Measurements from ENCODE around the gene VKORC1. TPM values are rescaled to one million over a fixed set of nuclear protein-coding genes. Genes with fewer than 3 reads are reported as not detected.

The VKORC1 gene
- polyA plus RNA-seq, 1 of the 3 experiments (the other 2 are of a cell fraction) = 434 TPM

DNA sequence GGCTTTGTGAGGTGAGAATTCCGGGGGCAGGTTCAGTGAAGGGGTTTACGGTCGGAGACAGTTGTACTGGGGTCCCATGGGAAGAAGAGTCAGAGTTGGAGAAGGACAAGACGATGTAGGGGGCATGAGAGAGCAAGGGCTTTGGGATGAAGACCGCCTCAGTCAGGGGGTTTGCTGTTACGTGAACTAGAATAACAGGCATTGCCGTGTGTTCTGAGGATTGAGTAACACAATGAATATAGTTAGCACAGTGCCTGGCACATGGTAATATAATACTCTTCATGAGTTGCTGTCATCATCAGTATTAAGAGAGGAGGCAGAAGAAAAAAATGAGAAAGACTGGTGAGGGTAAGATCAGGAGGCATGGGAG, 19.8 kb downstream of the VKORC1 start:
- H4K20me1 ChIP-seq (ENCODE audit: insufficient read depth) = 0 out of 2 replicates have a peak, but pooled peaks cover 4% of the 10 kb centered on the region
- peak overlapping the region; percentile 93 for H3K4me2 ChIP-seq
- ChIA-PET CTCF (interaction anchor here (1.5 to 4.3 kb wide), 3 partner anchors 46 to 90 kb away, joined by 6 to 19 read pairs (median 7); partner anchors contain the start of gene HSD3B7), POLR2A (interaction anchor here (1.0 to 2.7 kb wide), 9 partner anchors 10 to 386 kb away, joined by 3 to 22 read pairs (median 9); partner anchors contain the start of genes FUS and KAT8)
- peaks cover 5 to 14% of the 10 kb centered on the region in 2 experiments; a peak in 3 of 4 replicates for H3K4me1 ChIP-seq (ENCODE audit: control insufficient read depth in 1 of 2, insufficient read depth in 2 of 2, low read depth in 1 of 2, low read length in 1 of 2)
- 10% methylated on average over 7 of the region's 7 CpGs for WGBS (ENCODE audit: low lambda C conversion rate)
- peak overlapping the region; percentile 90 to 95 for H3K4me3 ChIP-seq (ENCODE audit: low read depth in 2 of 2, low read length in 1 of 2)
- H3K27ac ChIP-seq (ENCODE audit: low read depth in 2 of 2, low read length in 1 of 2) = peak overlapping the region; percentile 94 to 95
- H3K36me3 ChIP-seq (replicated peaks in 1 of 2; ENCODE audit: control insufficient read depth in 1 of 2, insufficient read depth in 2 of 2, low read length in 1 of 2) = peaks cover 18 to 39% of the 10 kb centered on the region in 2 experiments
- H3K9me2 ChIP-seq = no peaks in the 10 kb centered on the region
- no peaks in the 10 kb centered on the region for H3K9me3 ChIP-seq
- no peak for DNase-seq
- peaks cover 7% of the 10 kb centered on the region for H3F3A ChIP-seq (replicated peaks; ENCODE audit: insufficient read depth)
- peaks cover 88% of the 10 kb centered on the region for H3K79me2 ChIP-seq (ENCODE audit: insufficient read depth)
- H2AFZ ChIP-seq (ENCODE audit: low read depth) = peak overlapping the region; percentile 69
- no peaks in the 10 kb centered on the region for H3K27me3 ChIP-seq (ENCODE audit: insufficient read depth)
- peak overlapping the region; percentile 95 for H3K9ac ChIP-seq
- TF ChIP-seq CHD2 (IDR thresholded peaks at IDR 0.05; ENCODE audit: low read length, partially characterized antibody) = no peak
- no peak for TF ChIP-seq SMC3 (IDR thresholded peaks at IDR 0.05; ENCODE audit: low read depth, low read length)
- no peak for TF ChIP-seq MEF2A (IDR thresholded peaks at IDR 0.05; ENCODE audit: borderline replicate concordance, low read depth)
- 0 out of 2 replicates have a peak, but pooled peaks have one; percentile 8 for TF ChIP-seq RAD21 (IDR thresholded peaks at IDR 0.05; ENCODE audit: low read length)
- no peak for TF ChIP-seq FOXM1 (IDR thresholded peaks at IDR 0.05; ENCODE audit: low read depth)
- TF ChIP-seq TEAD4 (IDR thresholded peaks at IDR 0.05; ENCODE audit: borderline replicate concordance, insufficient read depth) = no peak
- no peak for TF ChIP-seq ELF1 (IDR thresholded peaks at IDR 0.05)
- TF ChIP-seq, protein P1, sequence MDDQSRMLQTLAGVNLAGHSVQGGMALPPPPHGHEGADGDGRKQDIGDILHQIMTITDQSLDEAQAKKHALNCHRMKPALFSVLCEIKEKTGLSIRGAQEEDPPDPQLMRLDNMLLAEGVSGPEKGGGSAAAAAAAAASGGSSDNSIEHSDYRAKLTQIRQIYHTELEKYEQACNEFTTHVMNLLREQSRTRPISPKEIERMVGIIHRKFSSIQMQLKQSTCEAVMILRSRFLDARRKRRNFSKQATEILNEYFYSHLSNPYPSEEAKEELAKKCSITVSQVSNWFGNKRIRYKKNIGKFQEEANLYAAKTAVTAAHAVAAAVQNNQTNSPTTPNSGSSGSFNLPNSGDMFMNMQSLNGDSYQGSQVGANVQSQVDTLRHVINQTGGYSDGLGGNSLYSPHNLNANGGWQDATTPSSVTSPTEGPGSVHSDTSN (IDR thresholded peaks at IDR 0.05) = no peak

DNA sequence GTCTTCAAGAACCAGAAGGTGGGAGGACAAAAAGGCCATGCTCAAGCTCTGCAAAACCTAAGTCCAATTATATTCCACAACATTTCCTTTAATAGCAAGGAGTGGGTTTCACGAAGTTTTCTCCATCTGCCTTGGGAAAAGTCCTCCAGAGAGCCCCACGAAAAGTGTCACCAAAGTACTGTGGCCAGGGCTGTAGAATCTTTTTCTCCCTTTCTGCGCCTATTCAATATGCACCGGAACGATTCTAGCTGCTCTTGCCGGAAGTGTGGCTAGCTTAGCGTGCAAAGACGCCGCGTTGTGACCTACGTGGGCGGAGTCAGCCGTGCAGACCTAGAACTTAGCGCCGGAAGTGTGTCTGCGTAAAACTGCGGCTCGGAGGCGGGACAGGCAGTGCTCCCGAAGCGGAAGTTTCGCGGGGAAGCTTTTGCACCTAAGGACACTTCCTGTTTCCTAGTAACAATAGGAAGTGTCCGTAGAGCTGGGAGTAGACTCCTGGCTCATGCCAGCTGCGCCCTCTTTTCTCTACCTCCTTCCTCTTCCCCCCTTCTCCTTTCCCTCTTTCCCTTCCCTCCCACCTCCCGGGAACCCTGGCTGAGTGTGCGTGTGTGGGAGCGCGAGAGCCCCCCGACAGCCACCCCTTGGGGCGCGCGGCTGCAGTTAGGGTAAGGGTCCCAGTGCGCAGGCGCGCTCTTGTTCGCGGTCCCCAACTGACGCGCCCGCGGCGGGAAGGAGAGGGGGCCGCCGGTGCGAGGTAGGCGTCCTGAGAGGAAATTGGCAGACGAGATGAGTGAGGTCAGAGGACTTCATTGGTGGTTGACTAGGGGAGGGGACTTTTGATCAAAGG, 20.4 kb downstream of the VKORC1 start, which contains the start of the genes ZNF646 and ZNF668:
ZNF646 (plus strand) TSS at position 453 of the 844 bp plus-strand sequence. CDS start 1,903 bp downstream, outside the sequence.
ZNF668 (minus strand) TSS at position 271 of the 844 bp plus-strand sequence. CDS start 9,781 bp downstream, outside the sequence.
- Histone ChIP-seq H2AFZ (ENCODE audit: low read depth) (peak within 1 kb of the TSS; percentile 83), H3K4me2 (peak within 1 kb of the TSS; percentile 93), H3K9ac (peak within 1 kb of the TSS; percentile 95), H3K27me3 (ENCODE audit: insufficient read depth) (no peaks in the 10 kb centered on the region), H3K36me3 (replicated peaks in 1 of 2; ENCODE audit: control insufficient read depth in 1 of 2, insufficient read depth in 2 of 2, low read length in 1 of 2) (peaks cover 16 to 33% of the 10 kb centered on the region in 2 experiments), H3F3A (replicated peaks; ENCODE audit: insufficient read depth) (peaks cover 7% of the 10 kb centered on the region), H4K20me1 (ENCODE audit: insufficient read depth) (0 out of 2 replicates have a peak, but pooled peaks cover 4% of the 10 kb centered on the region), H3K79me2 (ENCODE audit: insufficient read depth) (peaks cover 89% of the 10 kb centered on the region), H3K9me2 (no peaks in the 10 kb centered on the region), H3K4me1 (ENCODE audit: control insufficient read depth in 1 of 2, insufficient read depth in 2 of 2, low read depth in 1 of 2, low read length in 1 of 2) (peaks cover 5 to 14% of the 10 kb centered on the region in 2 experiments; a peak in 3 of 4 replicates), H3K4me3 (ENCODE audit: low read depth in 2 of 2, low read length in 1 of 2) (peak within 1 kb of the TSS; percentile 90 to 95), H3K9me3 (no peaks in the 10 kb centered on the region), H3K27ac (ENCODE audit: low read depth in 2 of 2, low read length in 1 of 2) (peak within 1 kb of the TSS; percentile 94 to 95)
- under 1% methylated on average over 48 of the region's 48 CpGs for WGBS (ENCODE audit: low lambda C conversion rate)
- POLR2A ChIA-PET = interaction anchor here (0.6 to 2.7 kb wide), 17 partner anchors 10 to 386 kb away, joined by 3 to 22 read pairs (median 5); partner anchors contain the start of genes FUS, HSD3B7, KAT8 and PRSS53
- DNase-seq = peak; percentile 92
- CTCF ChIA-PET = interaction anchor here (1.5 to 4.3 kb wide), 4 partner anchors 47 to 120 kb away, joined by 6 to 19 read pairs (median 6); partner anchors contain the start of gene HSD3B7
- TF ChIP-seq FOSL2 (IDR thresholded peaks at IDR 0.05; ENCODE audit: borderline replicate concordance, low read depth) = peak; percentile 6; the same call in 1 of the 2 replicates
- TF ChIP-seq, protein P2, sequence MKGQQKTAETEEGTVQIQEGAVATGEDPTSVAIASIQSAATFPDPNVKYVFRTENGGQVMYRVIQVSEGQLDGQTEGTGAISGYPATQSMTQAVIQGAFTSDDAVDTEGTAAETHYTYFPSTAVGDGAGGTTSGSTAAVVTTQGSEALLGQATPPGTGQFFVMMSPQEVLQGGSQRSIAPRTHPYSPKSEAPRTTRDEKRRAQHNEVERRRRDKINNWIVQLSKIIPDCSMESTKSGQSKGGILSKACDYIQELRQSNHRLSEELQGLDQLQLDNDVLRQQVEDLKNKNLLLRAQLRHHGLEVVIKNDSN (IDR thresholded peaks at IDR 0.05; ENCODE audit: borderline replicate concordance, low read depth) = no peak
- peak; percentile 99 for TF ChIP-seq GABPA (IDR thresholded peaks at IDR 0.05; ENCODE audit: low read depth)
- peak; percentile 94 for TF ChIP-seq POLR2AphosphoS5 (IDR thresholded peaks at IDR 0.05; ENCODE audit: low read depth, low read length)
- TF ChIP-seq, protein P3, sequence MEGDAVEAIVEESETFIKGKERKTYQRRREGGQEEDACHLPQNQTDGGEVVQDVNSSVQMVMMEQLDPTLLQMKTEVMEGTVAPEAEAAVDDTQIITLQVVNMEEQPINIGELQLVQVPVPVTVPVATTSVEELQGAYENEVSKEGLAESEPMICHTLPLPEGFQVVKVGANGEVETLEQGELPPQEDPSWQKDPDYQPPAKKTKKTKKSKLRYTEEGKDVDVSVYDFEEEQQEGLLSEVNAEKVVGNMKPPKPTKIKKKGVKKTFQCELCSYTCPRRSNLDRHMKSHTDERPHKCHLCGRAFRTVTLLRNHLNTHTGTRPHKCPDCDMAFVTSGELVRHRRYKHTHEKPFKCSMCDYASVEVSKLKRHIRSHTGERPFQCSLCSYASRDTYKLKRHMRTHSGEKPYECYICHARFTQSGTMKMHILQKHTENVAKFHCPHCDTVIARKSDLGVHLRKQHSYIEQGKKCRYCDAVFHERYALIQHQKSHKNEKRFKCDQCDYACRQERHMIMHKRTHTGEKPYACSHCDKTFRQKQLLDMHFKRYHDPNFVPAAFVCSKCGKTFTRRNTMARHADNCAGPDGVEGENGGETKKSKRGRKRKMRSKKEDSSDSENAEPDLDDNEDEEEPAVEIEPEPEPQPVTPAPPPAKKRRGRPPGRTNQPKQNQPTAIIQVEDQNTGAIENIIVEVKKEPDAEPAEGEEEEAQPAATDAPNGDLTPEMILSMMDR (IDR thresholded peaks at IDR 0.05) = no peak; the same call in 1 of the 2 replicates
- TF ChIP-seq SIN3A (IDR thresholded peaks at IDR 0.05; ENCODE audit: borderline replicate concordance, low read depth, low read length) = peak; percentile 91; the same call in 1 of the 2 replicates
- TF ChIP-seq NFIC (IDR thresholded peaks at IDR 0.05; ENCODE audit: borderline replicate concordance) = 0 out of 2 replicates have a peak, but pooled peaks have one; percentile 14
- peak in 1 of 2 experiments; percentile 13; a peak in 1 of 4 replicates for TF ChIP-seq EP300 (IDR thresholded peaks at IDR 0.05; ENCODE audit: borderline replicate concordance in 1 of 2, low read depth in 1 of 2, low read length in 1 of 2)
- TF ChIP-seq, protein P4, sequence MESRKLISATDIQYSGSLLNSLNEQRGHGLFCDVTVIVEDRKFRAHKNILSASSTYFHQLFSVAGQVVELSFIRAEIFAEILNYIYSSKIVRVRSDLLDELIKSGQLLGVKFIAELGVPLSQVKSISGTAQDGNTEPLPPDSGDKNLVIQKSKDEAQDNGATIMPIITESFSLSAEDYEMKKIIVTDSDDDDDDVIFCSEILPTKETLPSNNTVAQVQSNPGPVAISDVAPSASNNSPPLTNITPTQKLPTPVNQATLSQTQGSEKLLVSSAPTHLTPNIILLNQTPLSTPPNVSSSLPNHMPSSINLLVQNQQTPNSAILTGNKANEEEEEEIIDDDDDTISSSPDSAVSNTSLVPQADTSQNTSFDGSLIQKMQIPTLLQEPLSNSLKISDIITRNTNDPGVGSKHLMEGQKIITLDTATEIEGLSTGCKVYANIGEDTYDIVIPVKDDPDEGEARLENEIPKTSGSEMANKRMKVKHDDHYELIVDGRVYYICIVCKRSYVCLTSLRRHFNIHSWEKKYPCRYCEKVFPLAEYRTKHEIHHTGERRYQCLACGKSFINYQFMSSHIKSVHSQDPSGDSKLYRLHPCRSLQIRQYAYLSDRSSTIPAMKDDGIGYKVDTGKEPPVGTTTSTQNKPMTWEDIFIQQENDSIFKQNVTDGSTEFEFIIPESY (IDR thresholded peaks at IDR 0.05; ENCODE audit: borderline replicate concordance, low read depth) = peak; percentile 47; the same call in 1 of the 2 replicates
- TF ChIP-seq SMC3 (IDR thresholded peaks at IDR 0.05; ENCODE audit: low read depth, low read length) = no peak
- peak; percentile 86 for TF ChIP-seq MXI1 (IDR thresholded peaks at IDR 0.05; ENCODE audit: low read depth, low read length)
- TF ChIP-seq TAF1 (IDR thresholded peaks at IDR 0.05; ENCODE audit: borderline replicate concordance, low read depth, low read length) = peak; percentile 75; the same call in 1 of the 2 replicates

Measured in SK-N-SH (cell line).